RWPE2 (cell line): ENCODE results near the gene ZFHX3.
A peak's percentile ranks its signal among the peaks of the same experiment; 100 is the strongest.
"Not testable (repeated sequence)": the region's sequence is repeated elsewhere in the genome, so short reads cannot be mapped to it uniquely, and the experiment has no call there.

Source experiments
- ATAC-seq: fragments of 200-7000 bp; cut with Tn5 transposase; 3 replicates; pipeline ENCODE4 v1.9.1; 2021; ENCODE audit warnings: low read depth
- DNase-seq: peaks from one replicate; pipeline ENCODE4 v3.0.0-alpha.2; 2020; ENCODE audit warnings: low spot score
- H3K27ac ChIP-seq: fragments of 450-650 bp; 2 replicates; pipeline ENCODE4 v1.5.1; 2017; ENCODE audit warnings: mild to moderate bottlenecking; ENCODE audit not compliant: poor library complexity, severe bottlenecking
- H3K27me3 ChIP-seq: fragments of 250-450 bp; sonication (Bioruptor Pico); 2 replicates; pipeline ENCODE4 v1.5.1; 2021; ENCODE audit warnings: mild to moderate bottlenecking, moderate library complexity; ENCODE audit not compliant: insufficient read depth, poor library complexity, severe bottlenecking
- H3K36me3 ChIP-seq: fragments of 250-450 bp; sonication (Bioruptor Pico); 2 replicates; pipeline ENCODE4 v1.5.1; 2020; ENCODE audit warnings: low read depth, mild to moderate bottlenecking, moderate library complexity
- H3K4me1 ChIP-seq: fragments of 250-450 bp; sonication (Bioruptor Pico); 2 replicates; pipeline ENCODE4 v1.5.1; 2021; ENCODE audit warnings: mild to moderate bottlenecking, moderate library complexity; ENCODE audit not compliant: insufficient read depth, poor library complexity, severe bottlenecking
- H3K4me3 ChIP-seq: fragments of 250-450 bp; sonication (Bioruptor Pico); 2 replicates; pipeline ENCODE4 v1.5.1; 2021; ENCODE audit warnings: mild to moderate bottlenecking, moderate library complexity; ENCODE audit not compliant: severe bottlenecking
- H3K9me3 ChIP-seq: fragments of 250-450 bp; sonication (Bioruptor Pico); 2 replicates; pipeline ENCODE4 v1.5.1; 2021; ENCODE audit warnings: mild to moderate bottlenecking, moderate library complexity; ENCODE audit not compliant: severe bottlenecking
- TF ChIP-seq, protein P1 (sequence below): fragments of 450-650 bp; IDR thresholded peaks from one replicate; pipeline ENCODE4 v1.5.1; 2017; ENCODE audit warnings: mild to moderate bottlenecking, moderate library complexity; ENCODE audit not compliant: poor library complexity, severe bottlenecking

The ZFHX3 gene

DNA sequence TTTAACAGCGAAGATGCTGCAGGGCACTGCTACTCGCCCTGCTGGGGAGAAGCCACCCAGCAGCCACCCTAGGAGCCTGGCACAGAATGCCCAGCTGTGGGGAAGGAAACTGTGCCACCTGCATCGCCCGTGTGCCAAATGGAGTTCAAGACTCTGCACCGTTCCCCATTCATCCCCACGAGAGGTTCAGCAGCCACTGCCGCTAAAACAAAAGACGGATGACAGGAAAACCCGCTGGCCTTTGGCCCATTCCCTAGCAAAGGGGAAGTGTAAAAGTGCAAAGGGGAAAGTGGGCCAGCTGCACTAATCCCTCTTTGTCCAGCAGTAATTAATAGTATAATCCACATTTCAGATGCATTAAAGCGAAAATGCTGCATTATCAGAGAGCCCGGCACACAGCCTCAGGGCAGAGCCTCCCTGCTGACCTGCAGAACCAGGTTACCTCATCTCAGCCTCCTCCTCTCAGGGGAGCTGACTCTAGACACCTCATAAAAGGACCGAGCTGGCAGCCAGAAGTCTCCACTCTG lies 37.7 kb downstream of the ZFHX3 start:
- TF ChIP-seq, protein P1, sequence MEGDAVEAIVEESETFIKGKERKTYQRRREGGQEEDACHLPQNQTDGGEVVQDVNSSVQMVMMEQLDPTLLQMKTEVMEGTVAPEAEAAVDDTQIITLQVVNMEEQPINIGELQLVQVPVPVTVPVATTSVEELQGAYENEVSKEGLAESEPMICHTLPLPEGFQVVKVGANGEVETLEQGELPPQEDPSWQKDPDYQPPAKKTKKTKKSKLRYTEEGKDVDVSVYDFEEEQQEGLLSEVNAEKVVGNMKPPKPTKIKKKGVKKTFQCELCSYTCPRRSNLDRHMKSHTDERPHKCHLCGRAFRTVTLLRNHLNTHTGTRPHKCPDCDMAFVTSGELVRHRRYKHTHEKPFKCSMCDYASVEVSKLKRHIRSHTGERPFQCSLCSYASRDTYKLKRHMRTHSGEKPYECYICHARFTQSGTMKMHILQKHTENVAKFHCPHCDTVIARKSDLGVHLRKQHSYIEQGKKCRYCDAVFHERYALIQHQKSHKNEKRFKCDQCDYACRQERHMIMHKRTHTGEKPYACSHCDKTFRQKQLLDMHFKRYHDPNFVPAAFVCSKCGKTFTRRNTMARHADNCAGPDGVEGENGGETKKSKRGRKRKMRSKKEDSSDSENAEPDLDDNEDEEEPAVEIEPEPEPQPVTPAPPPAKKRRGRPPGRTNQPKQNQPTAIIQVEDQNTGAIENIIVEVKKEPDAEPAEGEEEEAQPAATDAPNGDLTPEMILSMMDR: no peak
- ATAC-seq (peak; percentile 40; the same call in 1 of the 3 replicates), DNase-seq (peak; percentile 32)
- no peak overlapping the region for H3K4me3 ChIP-seq
- H3K36me3 ChIP-seq: no peaks in the 10 kb centered on the region
- peaks cover 2% of the 10 kb centered on the region for H3K4me1 ChIP-seq
- H3K27me3 ChIP-seq: no peaks in the 10 kb centered on the region
- no peaks in the 10 kb centered on the region for H3K9me3 ChIP-seq
- no peak overlapping the region for H3K27ac ChIP-seq

DNA sequence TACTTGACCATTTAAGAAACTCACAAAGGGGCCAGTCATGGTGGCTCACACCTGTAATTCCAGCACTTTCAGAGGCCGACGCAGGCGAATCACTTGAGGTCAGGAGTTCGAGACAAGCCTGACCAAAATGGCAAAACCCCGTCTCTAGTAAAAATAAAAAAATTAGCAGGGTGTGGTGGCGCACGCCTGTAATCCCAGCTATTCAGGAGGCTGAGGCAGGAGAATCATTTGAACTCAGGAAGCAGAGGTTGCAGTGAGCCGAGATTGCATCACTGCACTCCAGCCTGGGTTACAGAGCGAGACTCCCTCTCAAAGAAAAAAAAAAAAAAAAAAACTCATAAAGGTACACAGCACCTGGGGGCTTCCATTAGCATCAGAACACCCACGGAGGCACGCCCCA lies 38.2 kb downstream of the ZFHX3 start:
- H3K27me3 ChIP-seq, H3K9me3 ChIP-seq, ATAC-seq, H3K36me3 ChIP-seq, H3K4me3 ChIP-seq, H3K27ac ChIP-seq, H3K4me1 ChIP-seq: not testable (repeated sequence)
- peak; percentile 12 for DNase-seq

DNA sequence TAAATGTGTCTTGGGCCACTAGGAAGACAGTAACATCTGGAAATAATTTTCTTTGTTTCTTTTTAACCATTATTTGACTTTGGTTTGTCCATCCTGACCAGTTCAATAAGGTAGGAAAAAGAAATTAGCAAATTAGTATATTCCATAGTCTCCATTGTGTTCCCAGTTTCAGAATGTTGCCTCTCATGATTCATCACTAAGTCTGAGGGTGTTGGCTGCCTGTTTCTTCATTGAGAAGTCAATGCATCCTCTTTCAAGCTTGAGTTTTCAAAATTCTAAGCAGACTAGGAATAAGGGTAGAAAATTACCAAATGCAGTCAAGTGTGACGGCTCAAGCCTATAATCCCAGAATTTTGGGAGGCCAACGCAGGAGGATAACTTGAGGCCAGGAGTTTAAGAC lies 41.9 kb downstream of the ZFHX3 start:
- Histone ChIP-seq H3K36me3 (no peaks in the 10 kb centered on the region), H3K4me1 (no peaks in the 10 kb centered on the region), H3K9me3 (peaks cover 2% of the 10 kb centered on the region), H3K4me3 (no peak overlapping the region), H3K27me3 (no peaks in the 10 kb centered on the region), H3K27ac (no peak overlapping the region)
- ATAC-seq: peak; percentile 41; the same call in 1 of the 3 replicates
- TF ChIP-seq, protein P1: no peak
- DNase-seq: no peak

DNA sequence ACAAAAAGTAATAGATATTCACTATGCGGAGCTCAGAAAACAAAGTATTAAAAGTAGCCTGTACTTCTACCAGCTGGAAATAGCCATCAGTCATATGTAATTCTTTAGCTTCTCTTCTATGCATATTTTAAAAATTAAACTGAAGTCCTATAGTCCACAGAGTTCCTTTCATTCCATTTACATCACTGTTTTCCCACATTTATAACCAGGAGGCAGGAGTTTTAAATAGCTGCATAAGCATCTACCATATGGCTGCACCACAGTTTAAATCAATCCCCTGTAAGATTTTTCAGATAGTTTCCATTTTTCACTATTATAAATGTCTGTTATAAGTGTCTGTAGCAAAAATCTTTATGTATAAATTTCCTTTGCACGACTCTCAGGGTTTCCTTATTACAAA lies 45.1 kb downstream of the ZFHX3 start:
- DNase-seq: no peak
- peaks cover 3% of the 10 kb centered on the region; the same call in 1 of the 2 replicates for H3K36me3 ChIP-seq
- H3K4me1 ChIP-seq: peaks cover 8% of the 10 kb centered on the region
- no peak overlapping the region for H3K27ac ChIP-seq
- no peaks in the 10 kb centered on the region for H3K27me3 ChIP-seq
- no peak overlapping the region for H3K4me3 ChIP-seq
- H3K9me3 ChIP-seq: peaks cover 2% of the 10 kb centered on the region
- TF ChIP-seq, protein P1: no peak
- no peak for ATAC-seq

DNA sequence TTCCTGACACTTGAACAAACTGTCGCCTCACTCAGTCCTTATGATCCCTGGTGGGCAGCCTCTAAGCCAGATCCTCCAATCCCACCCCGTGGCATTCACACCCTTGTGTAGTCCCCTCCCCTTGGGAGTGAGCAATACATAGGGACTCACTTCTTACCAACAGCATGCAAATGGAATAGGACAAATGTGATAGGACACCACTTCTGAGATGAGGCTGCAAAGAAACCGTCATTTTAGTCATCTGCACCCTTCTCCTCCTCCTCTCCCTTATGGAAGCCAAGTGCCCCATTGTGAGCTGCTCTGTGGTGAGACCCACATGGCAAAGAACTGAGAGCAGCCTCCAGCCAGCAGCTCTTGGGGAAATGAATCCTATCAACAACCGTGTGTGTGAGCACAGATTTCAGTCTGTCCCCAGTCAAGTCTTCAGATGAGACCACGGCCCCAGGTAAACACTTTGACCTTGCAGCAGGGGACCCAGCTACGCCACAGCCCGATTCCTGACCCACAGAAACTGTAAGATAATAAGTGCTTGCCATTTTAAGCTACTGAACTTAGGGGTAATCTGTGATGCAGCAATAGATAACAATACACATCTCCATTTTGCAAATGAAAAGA lies 46.9 kb downstream of the ZFHX3 start:
- ATAC-seq: no peak; the same call in 2 of the 3 replicates
- DNase-seq: peak; percentile 16
- H3K4me3 ChIP-seq: no peak overlapping the region
- TF ChIP-seq, protein P1: no peak
- peaks cover 2% of the 10 kb centered on the region for H3K9me3 ChIP-seq
- H3K4me1 ChIP-seq: peaks cover 25% of the 10 kb centered on the region
- H3K27me3 ChIP-seq: no peaks in the 10 kb centered on the region
- peaks cover 3% of the 10 kb centered on the region; the same call in 1 of the 2 replicates for H3K36me3 ChIP-seq
- H3K27ac ChIP-seq: peak overlapping the region; percentile 13
